H9 (cell line): Measurements from ENCODE around the gene SERP1. TPM values are rescaled to one million over a fixed set of nuclear protein-coding genes. Genes with fewer than 3 reads are reported as not detected.

Source experiments
- DNase-seq: peaks from one replicate; pipeline ENCODE4 v3.0.0-alpha.2; 2017
- H2AFZ ChIP-seq: one replicate; pipeline ENCODE4 v1.6.1; 2013; ENCODE audit warnings: mild to moderate bottlenecking, low read length, control low read depth, moderate library complexity
- H2AK5ac ChIP-seq: 2 replicates; pipeline ENCODE4 v1.6.1; 2013; ENCODE audit warnings: low read length, control low read depth, mixed read lengths; ENCODE audit not compliant: insufficient read length
- H2BK120ac ChIP-seq: one replicate; pipeline ENCODE4 v1.6.1; 2013; ENCODE audit warnings: low read depth, mild to moderate bottlenecking, low read length, control low read depth, inconsistent platforms; ENCODE audit not compliant: poor library complexity, severe bottlenecking
- H2BK12ac ChIP-seq: 2 replicates; pipeline ENCODE4 v1.6.1; 2013; ENCODE audit warnings: low read length, control low read depth, mixed read lengths, low read depth; ENCODE audit not compliant: insufficient read length
- H2BK15ac ChIP-seq: 2 replicates; pipeline ENCODE4 v1.6.1; 2013; ENCODE audit warnings: low read depth, low read length, control low read depth
- H2BK20ac ChIP-seq: one replicate; pipeline ENCODE4 v1.6.1; 2013; ENCODE audit warnings: low read depth, mild to moderate bottlenecking, low read length, control low read depth, inconsistent platforms; ENCODE audit not compliant: poor library complexity, severe bottlenecking
- H2BK5ac ChIP-seq: 2 replicates; pipeline ENCODE4 v1.6.1; 2013; ENCODE audit warnings: low read length, control low read depth, mixed read lengths; ENCODE audit not compliant: insufficient read length
- H3K14ac ChIP-seq: 2 replicates; pipeline ENCODE4 v1.6.1; 2013; ENCODE audit warnings: low read length, control low read depth; ENCODE audit not compliant: insufficient read depth
- H3K18ac ChIP-seq: 2 replicates; pipeline ENCODE4 v1.6.1; 2013; ENCODE audit warnings: low read depth, mild to moderate bottlenecking, mixed read lengths, low read length, control low read depth; ENCODE audit not compliant: insufficient read length
- H3K23ac ChIP-seq: 2 replicates; pipeline ENCODE4 v1.6.1; 2013; ENCODE audit warnings: low read length, control low read depth, mixed read lengths, low read depth; ENCODE audit not compliant: insufficient read length
- H3K23me2 ChIP-seq: 2 replicates; pipeline ENCODE4 v1.6.1; 2013; ENCODE audit warnings: low read depth, mild to moderate bottlenecking, mixed read lengths, low read length, control low read depth; ENCODE audit not compliant: insufficient read length, poor library complexity, severe bottlenecking
- H3K27ac ChIP-seq: 2 replicates; pipeline ENCODE4 v1.5.1; 2013; ENCODE audit warnings: low read length, control low read depth, mixed read lengths, low read depth; ENCODE audit not compliant: insufficient read length
- H3K27me3 ChIP-seq: 2 replicates; pipeline ENCODE4 v1.6.1; 2013; ENCODE audit warnings: low read length, control low read depth, inconsistent platforms; ENCODE audit not compliant: insufficient read depth
- H3K4ac ChIP-seq: 2 replicates; pipeline ENCODE4 v1.6.1; 2013; ENCODE audit warnings: low read depth, mild to moderate bottlenecking, control low read depth, inconsistent platforms, low read length, moderate library complexity
- H3K4me1 ChIP-seq: 2 replicates; pipeline ENCODE4 v1.6.1; 2013; ENCODE audit warnings: low read length, control low read depth, inconsistent platforms; ENCODE audit not compliant: insufficient read depth
- H3K4me2 ChIP-seq: 2 replicates; pipeline ENCODE4 v1.6.1; 2013; ENCODE audit warnings: low read length, control low read depth, mixed read lengths; ENCODE audit not compliant: insufficient read length, insufficient read depth
- H3K56ac ChIP-seq: 2 replicates; pipeline ENCODE4 v1.6.1; 2013; ENCODE audit warnings: low read depth, mild to moderate bottlenecking, mixed read lengths, low read length, control low read depth; ENCODE audit not compliant: insufficient read length
- H3K79me1 ChIP-seq: 2 replicates; pipeline ENCODE4 v1.6.1; 2013; ENCODE audit warnings: low read depth, mild to moderate bottlenecking, moderate library complexity, low read length, control low read depth, inconsistent platforms; ENCODE audit not compliant: insufficient read depth, poor library complexity, severe bottlenecking
- H3K79me2 ChIP-seq: 2 replicates; pipeline ENCODE4 v1.6.1; 2013; ENCODE audit warnings: low read length, control low read depth, inconsistent platforms; ENCODE audit not compliant: insufficient read depth
- H3K9ac ChIP-seq: 2 replicates; pipeline ENCODE4 v1.6.1; 2013; ENCODE audit warnings: low read length, control low read depth, mixed read lengths; ENCODE audit not compliant: insufficient read length; ENCODE audit errors: extremely low read depth
- H3K9me3 ChIP-seq: one replicate; pipeline ENCODE4 v1.6.1; 2013; ENCODE audit warnings: low read depth, low read length, inconsistent platforms; ENCODE audit not compliant: control insufficient read depth
- H3T11ph ChIP-seq: one replicate; pipeline ENCODE4 v1.6.1; 2013; ENCODE audit warnings: mild to moderate bottlenecking, low read length, control low read depth, inconsistent platforms
- H4K20me1 ChIP-seq: one replicate; pipeline ENCODE4 v1.6.1; 2013; ENCODE audit not compliant: control insufficient read depth, insufficient read length, insufficient read depth
- H4K5ac ChIP-seq: 2 replicates; pipeline ENCODE4 v1.6.1; 2013; ENCODE audit warnings: low read depth, mild to moderate bottlenecking, mixed read lengths, low read length, control low read depth; ENCODE audit not compliant: insufficient read length
- H4K8ac ChIP-seq: replicated peaks from 2 replicates; pipeline ENCODE4 v1.6.1; 2013; ENCODE audit warnings: low read length, control low read depth, mixed read lengths, low read depth; ENCODE audit not compliant: insufficient read length
- H4K91ac ChIP-seq: 2 replicates; pipeline ENCODE4 v1.6.1; 2013; ENCODE audit warnings: low read depth, mild to moderate bottlenecking, moderate library complexity, mixed read lengths, low read length, control low read depth; ENCODE audit not compliant: insufficient read length
- H3K27ac Mint-ChIP-seq, 3 experiments: 2 replicates in 2 of 3; 3 replicates in 1 of 3; pipeline ENCODE4 v1.8.0; 2020 to 2021; ENCODE audit warnings: mixed read lengths in 3 of 3, mild to moderate bottlenecking in 1 of 3, moderate library complexity in 1 of 3
- H3K27me3 Mint-ChIP-seq: 2 replicates; pipeline ENCODE4 v1.8.0; 2021; ENCODE audit warnings: low read depth, mild to moderate bottlenecking, moderate library complexity, mixed read lengths
- H3K36me3 Mint-ChIP-seq, 3 experiments: 2 replicates in 2 of 3; 3 replicates in 1 of 3; pipeline ENCODE4 v1.8.0; 2020 to 2021; ENCODE audit warnings: low read depth in 3 of 3, mixed read lengths in 3 of 3; ENCODE audit not compliant: insufficient read depth in 1 of 3
- H3K4me1 Mint-ChIP-seq, 2 experiments: 2 replicates each; pipeline ENCODE4 v1.8.0; 2020; ENCODE audit warnings: mixed read lengths in 2 of 2
- H3K4me3 Mint-ChIP-seq, 2 experiments: 2 replicates in 1 of 2; 3 replicates in 1 of 2; pipeline ENCODE4 v1.8.0; 2020 to 2021; ENCODE audit warnings: mild to moderate bottlenecking in 2 of 2, mixed read lengths in 2 of 2, moderate library complexity in 1 of 2
- H3K9me3 Mint-ChIP-seq, 2 experiments: 2 replicates in 1 of 2; 3 replicates in 1 of 2; pipeline ENCODE4 v1.8.0; 2020; ENCODE audit warnings: mild to moderate bottlenecking in 2 of 2, mixed read lengths in 2 of 2, moderate library complexity in 1 of 2
- WGBS: extraction: QIAGEN DNeasy Blood & Tissue Kit; methylation state at CpG from one replicate; pipeline ENCODE4 v1.1.7; 2013; ENCODE audit warnings: missing lambda C conversion rate, low lambda C conversion rate, mixed read lengths; ENCODE audit not compliant: insufficient read length; ENCODE audit errors: extremely low coverage; 5-methylcytosine and 5-hydroxymethylcytosine counted together
- total RNA-seq: library from RNA; stranded (reverse); gene quantifications from 2 replicates; pipeline ENCODE4 v1.2.1, GENCODE V29; 2021
- TF ChIP-seq, protein P1 (sequence below): fragments of 200-600 bp; sonication (generic); conservative IDR thresholded peaks from 3 replicates; pipeline ENCODE4 v1.8.0; 2021; ENCODE audit warnings: antibody characterized with exemption, mild to moderate bottlenecking

The SERP1 gene
- total RNA-seq, 1 experiment from 2014 or later = 84.8 TPM

- DNase-seq = no peak
- Histone ChIP-seq H3K27me3 (no peaks in the 10 kb centered on the region), H2BK5ac (no peak overlapping the region), H3K79me1 (no peaks in the 10 kb centered on the region), H3K9ac (no peak overlapping the region), H3K56ac (no peak overlapping the region), H2AK5ac (no peak overlapping the region), H2BK15ac (no peak overlapping the region), H3K14ac (no peak overlapping the region), H3K79me2 (no peaks in the 10 kb centered on the region; the same call in 1 of the 2 replicates), H2BK20ac (no peak overlapping the region), H2BK120ac (no peak overlapping the region), H3T11ph (no peak overlapping the region), H3K27ac (no peak overlapping the region), H3K4me2 (no peak overlapping the region), H3K4ac (no peak overlapping the region), H4K5ac (no peak overlapping the region), H3K9me3 (no peaks in the 10 kb centered on the region), H4K20me1 (no peaks in the 10 kb centered on the region), H3K23me2 (no peaks in the 10 kb centered on the region), H3K4me1 (no peaks in the 10 kb centered on the region), H3K18ac (no peak overlapping the region), H2BK12ac (no peak overlapping the region), H3K23ac (no peak overlapping the region), H4K91ac (no peak overlapping the region), H2AFZ (no peak overlapping the region), H4K8ac (no peak overlapping the region)
- Mint-ChIP-seq H3K4me3 (no peak overlapping the region), H3K9me3 (no peaks in the 10 kb centered on the region), H3K36me3 (peaks cover 24 to 58% (median 41%) of the 10 kb centered on the region in 3 experiments; a peak in 6 of 7 replicates), H3K27me3 (no peaks in the 10 kb centered on the region), H3K27ac (no peak overlapping the region), H3K4me1 (no peaks in the 10 kb centered on the region)
- TF ChIP-seq, protein P1, sequence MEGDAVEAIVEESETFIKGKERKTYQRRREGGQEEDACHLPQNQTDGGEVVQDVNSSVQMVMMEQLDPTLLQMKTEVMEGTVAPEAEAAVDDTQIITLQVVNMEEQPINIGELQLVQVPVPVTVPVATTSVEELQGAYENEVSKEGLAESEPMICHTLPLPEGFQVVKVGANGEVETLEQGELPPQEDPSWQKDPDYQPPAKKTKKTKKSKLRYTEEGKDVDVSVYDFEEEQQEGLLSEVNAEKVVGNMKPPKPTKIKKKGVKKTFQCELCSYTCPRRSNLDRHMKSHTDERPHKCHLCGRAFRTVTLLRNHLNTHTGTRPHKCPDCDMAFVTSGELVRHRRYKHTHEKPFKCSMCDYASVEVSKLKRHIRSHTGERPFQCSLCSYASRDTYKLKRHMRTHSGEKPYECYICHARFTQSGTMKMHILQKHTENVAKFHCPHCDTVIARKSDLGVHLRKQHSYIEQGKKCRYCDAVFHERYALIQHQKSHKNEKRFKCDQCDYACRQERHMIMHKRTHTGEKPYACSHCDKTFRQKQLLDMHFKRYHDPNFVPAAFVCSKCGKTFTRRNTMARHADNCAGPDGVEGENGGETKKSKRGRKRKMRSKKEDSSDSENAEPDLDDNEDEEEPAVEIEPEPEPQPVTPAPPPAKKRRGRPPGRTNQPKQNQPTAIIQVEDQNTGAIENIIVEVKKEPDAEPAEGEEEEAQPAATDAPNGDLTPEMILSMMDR = no peak
- WGBS = no CpG with 5 or more reads among the region's 1 CpG
Observed at GRCh38 chr3:150583028-150583427, 36.7 kb upstream of the SERP1 start.
